HL-60 (cell line): ENCODE data around the gene EIF1AX.

Experiments used
- DNase-seq, 2 experiments: peaks; one replicate each; pipeline ENCODE4 v3.0.0-alpha.2; 2010 to 2020; ENCODE audit warnings: low read depth in 1 of 2, low spot score in 1 of 2
- H3K27ac ChIP-seq: fragments of 250-450 bp; sonication (Bioruptor Pico); replicated peaks from 2 replicates; pipeline ENCODE4 v1.5.1; 2020; ENCODE audit warnings: mild to moderate bottlenecking, moderate library complexity
- H3K27me3 ChIP-seq: fragments of 250-450 bp; sonication (Bioruptor Pico); 2 replicates; pipeline ENCODE4 v1.5.1; 2021; ENCODE audit warnings: mild to moderate bottlenecking, moderate library complexity; ENCODE audit not compliant: insufficient read depth, poor library complexity, severe bottlenecking
- H3K4me3 ChIP-seq: replicated peaks from 2 replicates; pipeline ENCODE4 v1.5.1; 2011; ENCODE audit warnings: mild to moderate bottlenecking, control low read depth, low read length; ENCODE audit not compliant: insufficient read depth
- GABPA ChIP-seq: IDR thresholded peaks from 2 replicates; pipeline ENCODE4 v1.6.1; 2012; ENCODE audit warnings: low read depth
- POLR2AphosphoS5 ChIP-seq: IDR thresholded peaks from 2 replicates; pipeline ENCODE4 v1.6.1; 2012; ENCODE audit warnings: low read depth
- SPI1 ChIP-seq: IDR thresholded peaks from 2 replicates; pipeline ENCODE4 v1.6.1; 2012; ENCODE audit warnings: low read depth, mild to moderate bottlenecking, borderline replicate concordance
- TF ChIP-seq, protein P1 (sequence below): IDR thresholded peaks from 2 replicates; pipeline ENCODE4 v1.6.1; 2012; ENCODE audit warnings: low read depth; ENCODE audit not compliant: insufficient replicate concordance
- TF ChIP-seq, protein P2 (sequence below): IDR thresholded peaks from one replicate; pipeline ENCODE4 v1.5.1; 2011; ENCODE audit warnings: low read length, control low read depth, inconsistent platforms; ENCODE audit not compliant: insufficient read depth

The EIF1AX gene

DNA sequence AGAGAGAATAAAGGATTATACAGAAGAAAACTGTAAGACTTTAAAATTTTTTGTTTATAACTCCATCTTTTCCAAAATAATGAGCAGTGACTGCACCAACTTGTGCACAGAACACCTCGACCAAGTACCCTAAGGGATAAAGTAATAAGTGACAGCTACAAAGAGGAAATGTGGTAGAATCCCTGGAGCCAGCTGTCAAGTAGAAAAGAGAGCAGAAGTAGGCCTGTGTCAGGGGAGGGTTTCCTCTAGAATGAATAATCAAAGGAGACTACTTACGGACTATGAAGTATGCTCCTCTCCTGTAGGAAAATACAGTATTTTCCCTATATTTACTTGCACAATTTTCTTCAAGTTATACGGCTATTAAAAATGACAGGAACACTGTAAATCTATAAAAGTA is 1.2 kb downstream of the EIF1AX start:
- H3K27me3 ChIP-seq: no peaks in the 10 kb centered on the region
- DNase-seq: peak in 1 of 2 experiments; percentile 39
- H3K4me3 ChIP-seq: peak overlapping the region; percentile 65
- no peak for TF ChIP-seq POLR2AphosphoS5
- TF ChIP-seq SPI1: peak; percentile 54; the same call in 1 of the 2 replicates
- H3K27ac ChIP-seq: peak overlapping the region; percentile 96; the same call in 1 of the 2 replicates

DNA sequence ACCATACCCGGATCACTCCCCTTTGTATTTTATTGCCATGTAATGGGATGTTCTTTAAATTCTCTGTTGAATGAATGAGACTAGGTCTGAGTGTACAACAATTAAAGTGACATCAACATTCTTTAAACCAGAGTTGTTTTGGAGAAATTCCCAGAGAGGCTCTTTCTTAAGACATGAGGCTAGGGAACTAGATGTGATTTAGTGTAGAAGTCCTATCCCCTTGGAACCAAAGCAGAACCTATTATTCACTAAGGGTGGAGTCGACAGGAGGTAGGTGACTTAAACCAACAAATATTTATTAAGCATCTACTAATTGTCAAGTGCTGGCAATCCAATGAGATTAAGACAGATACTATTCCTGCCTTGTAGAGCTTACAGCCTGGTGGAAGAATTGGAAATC is 1.7 kb downstream of the EIF1AX start:
- DNase-seq: no peak
- Histone ChIP-seq H3K27ac (no peak overlapping the region), H3K4me3 (peak overlapping the region; percentile 65), H3K27me3 (no peaks in the 10 kb centered on the region)
- TF ChIP-seq POLR2AphosphoS5: no peak
- no peak for TF ChIP-seq SPI1
- no peak for TF ChIP-seq GABPA
- TF ChIP-seq, protein P1, sequence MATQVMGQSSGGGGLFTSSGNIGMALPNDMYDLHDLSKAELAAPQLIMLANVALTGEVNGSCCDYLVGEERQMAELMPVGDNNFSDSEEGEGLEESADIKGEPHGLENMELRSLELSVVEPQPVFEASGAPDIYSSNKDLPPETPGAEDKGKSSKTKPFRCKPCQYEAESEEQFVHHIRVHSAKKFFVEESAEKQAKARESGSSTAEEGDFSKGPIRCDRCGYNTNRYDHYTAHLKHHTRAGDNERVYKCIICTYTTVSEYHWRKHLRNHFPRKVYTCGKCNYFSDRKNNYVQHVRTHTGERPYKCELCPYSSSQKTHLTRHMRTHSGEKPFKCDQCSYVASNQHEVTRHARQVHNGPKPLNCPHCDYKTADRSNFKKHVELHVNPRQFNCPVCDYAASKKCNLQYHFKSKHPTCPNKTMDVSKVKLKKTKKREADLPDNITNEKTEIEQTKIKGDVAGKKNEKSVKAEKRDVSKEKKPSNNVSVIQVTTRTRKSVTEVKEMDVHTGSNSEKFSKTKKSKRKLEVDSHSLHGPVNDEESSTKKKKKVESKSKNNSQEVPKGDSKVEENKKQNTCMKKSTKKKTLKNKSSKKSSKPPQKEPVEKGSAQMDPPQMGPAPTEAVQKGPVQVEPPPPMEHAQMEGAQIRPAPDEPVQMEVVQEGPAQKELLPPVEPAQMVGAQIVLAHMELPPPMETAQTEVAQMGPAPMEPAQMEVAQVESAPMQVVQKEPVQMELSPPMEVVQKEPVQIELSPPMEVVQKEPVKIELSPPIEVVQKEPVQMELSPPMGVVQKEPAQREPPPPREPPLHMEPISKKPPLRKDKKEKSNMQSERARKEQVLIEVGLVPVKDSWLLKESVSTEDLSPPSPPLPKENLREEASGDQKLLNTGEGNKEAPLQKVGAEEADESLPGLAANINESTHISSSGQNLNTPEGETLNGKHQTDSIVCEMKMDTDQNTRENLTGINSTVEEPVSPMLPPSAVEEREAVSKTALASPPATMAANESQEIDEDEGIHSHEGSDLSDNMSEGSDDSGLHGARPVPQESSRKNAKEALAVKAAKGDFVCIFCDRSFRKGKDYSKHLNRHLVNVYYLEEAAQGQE: no peak
- TF ChIP-seq, protein P2, sequence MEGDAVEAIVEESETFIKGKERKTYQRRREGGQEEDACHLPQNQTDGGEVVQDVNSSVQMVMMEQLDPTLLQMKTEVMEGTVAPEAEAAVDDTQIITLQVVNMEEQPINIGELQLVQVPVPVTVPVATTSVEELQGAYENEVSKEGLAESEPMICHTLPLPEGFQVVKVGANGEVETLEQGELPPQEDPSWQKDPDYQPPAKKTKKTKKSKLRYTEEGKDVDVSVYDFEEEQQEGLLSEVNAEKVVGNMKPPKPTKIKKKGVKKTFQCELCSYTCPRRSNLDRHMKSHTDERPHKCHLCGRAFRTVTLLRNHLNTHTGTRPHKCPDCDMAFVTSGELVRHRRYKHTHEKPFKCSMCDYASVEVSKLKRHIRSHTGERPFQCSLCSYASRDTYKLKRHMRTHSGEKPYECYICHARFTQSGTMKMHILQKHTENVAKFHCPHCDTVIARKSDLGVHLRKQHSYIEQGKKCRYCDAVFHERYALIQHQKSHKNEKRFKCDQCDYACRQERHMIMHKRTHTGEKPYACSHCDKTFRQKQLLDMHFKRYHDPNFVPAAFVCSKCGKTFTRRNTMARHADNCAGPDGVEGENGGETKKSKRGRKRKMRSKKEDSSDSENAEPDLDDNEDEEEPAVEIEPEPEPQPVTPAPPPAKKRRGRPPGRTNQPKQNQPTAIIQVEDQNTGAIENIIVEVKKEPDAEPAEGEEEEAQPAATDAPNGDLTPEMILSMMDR: no peak

DNA sequence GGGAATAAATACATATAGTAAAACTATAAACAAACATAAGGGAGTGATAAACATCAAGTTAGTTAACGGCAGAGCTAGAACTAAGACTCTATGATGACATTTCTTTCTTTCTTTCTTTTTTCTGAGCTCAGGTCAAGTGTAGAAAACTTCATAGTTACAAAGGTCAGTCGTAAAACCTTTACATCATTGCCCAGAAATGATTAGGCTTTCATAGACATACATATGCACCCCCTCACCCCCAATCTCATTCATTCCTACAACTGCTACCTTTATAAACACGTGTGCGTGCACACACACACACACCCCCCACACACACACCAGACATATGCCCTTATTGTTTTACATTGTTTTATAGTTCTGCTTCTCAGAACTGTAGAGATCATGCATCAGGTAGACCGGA is 5.7 kb downstream of the EIF1AX start:
- Histone ChIP-seq H3K4me3 (no peak overlapping the region), H3K27ac (no peak overlapping the region), H3K27me3 (no peaks in the 10 kb centered on the region)
- TF ChIP-seq POLR2AphosphoS5: no peak
- TF ChIP-seq, protein P2: no peak
- no peak for TF ChIP-seq SPI1
- no peak for TF ChIP-seq GABPA
- TF ChIP-seq, protein P1: no peak
- no peak for DNase-seq

DNA sequence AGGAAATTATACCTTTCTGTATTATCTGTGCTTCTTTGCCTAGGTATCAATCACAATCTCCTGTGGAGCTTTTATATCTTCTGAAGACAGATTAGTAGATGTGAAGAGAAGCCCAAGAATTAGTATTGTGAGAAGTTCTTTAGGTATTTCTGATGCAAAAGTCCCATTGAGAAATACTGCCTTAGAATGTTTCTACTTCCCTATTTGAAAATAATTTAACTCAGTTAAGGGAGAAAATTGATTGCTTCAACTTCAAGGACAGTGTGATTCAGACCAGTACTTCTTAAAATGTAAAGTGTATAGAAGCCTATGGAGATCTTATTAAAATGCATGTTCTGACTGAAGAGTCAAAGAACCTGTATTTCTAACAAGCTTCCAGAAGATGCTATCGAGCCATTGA is 9.0 kb downstream of the EIF1AX start:
- DNase-seq: no peak
- TF ChIP-seq, protein P1: no peak
- TF ChIP-seq SPI1 (peak; percentile 5; the same call in 1 of the 2 replicates), GABPA (no peak), POLR2AphosphoS5 (no peak)
- TF ChIP-seq, protein P2: no peak
- Histone ChIP-seq H3K27me3 (no peaks in the 10 kb centered on the region), H3K27ac (peak overlapping the region; percentile 10; the same call in 1 of the 2 replicates), H3K4me3 (no peak overlapping the region)
